NCI-H1694 treated with DMSO at 0.1 percent for 48 hours (cell line): ENCODE results near the gene CALHM3.
"Not testable (repeated sequence)": the region's sequence is repeated elsewhere in the genome, so short reads cannot be mapped to it uniquely, and the experiment has no call there.

Experiments
- DNase-seq: peaks from one replicate; lab custom pipeline; 2025; lab: John Stamatoyannopoulos, UW

CALHM3 gene

DNA sequence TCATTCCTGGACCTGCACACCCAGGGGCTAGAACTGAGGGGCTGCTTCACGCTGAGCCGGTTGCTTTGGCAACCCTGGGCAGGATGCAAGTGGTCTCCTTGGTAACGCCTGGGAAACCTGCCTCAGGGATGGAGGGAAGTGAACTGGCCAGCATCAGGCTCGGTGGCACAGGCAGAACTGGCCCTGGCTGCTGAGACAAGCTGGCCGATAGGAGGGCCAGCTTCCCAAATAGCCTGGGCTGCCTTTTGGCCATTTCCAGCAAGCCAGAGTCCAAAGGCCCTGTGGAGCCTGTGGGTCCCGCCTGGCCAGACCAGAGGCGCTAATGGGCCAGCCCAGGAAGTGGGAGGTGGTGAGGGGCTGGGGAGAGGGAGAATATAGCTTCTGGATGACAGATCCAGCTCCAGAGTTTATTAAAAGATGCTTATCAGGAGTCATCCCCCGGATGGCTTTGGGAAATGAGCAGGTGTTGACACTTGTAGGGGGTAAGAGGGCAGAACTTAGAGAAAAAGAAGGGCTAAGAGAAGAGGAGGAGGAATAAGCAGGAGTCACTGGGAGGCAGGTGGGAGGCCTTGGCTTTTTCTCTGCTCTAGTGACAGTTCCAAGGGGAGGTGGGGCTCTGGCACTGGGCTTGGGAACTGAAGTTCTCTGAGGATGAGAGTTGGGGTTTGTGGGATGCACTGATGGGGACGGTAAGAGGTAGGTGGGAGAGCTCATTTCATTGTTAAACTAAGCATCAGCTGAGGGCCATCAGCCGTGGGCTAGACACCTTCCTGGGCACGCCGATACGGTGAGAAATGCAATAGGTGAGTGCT lies 24.0 kb upstream of the CALHM3 start:
- DNase-seq, result no peak

DNA sequence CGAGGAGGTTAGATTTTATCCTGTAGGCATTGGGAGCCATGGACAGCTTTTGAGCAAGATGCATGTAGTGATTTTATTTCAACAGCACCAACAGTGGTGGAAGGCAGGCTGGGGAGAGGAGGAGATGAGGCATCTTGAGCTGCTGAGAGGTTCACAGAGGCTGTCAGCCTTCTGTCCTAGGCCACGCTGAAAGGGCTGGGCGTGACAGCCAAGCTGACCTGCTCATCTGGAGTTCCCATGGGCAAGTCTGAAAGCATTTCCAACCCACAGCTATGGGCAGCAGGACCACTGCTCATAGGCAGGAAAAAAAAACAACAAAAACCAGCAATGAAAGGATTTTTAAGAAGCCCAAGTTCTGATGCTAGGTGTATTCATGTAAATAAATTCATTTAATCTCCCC lies 22.1 kb upstream of the CALHM3 start:
- DNase-seq, result no peak

DNA sequence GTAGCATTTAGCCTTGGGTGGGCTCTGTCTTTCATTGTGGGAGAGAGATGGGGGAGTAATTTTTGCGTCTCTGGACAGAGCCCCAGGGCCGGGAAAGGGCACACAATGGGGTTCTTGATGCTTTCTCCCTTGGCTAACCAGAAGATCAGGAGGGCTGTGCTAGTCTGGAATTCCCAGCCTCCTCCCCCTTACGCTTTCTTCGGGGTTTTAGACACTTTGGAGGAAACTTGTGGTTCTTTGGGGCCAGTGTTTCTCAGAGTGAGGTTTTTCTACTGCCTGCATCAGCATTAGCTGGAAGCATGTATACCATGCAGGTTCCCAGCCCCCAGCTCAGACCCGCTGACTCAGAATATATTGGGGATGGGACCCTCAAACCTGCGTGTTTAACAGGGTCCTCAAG lies 21.4 kb upstream of the CALHM3 start:
- DNase-seq, result no peak

DNA sequence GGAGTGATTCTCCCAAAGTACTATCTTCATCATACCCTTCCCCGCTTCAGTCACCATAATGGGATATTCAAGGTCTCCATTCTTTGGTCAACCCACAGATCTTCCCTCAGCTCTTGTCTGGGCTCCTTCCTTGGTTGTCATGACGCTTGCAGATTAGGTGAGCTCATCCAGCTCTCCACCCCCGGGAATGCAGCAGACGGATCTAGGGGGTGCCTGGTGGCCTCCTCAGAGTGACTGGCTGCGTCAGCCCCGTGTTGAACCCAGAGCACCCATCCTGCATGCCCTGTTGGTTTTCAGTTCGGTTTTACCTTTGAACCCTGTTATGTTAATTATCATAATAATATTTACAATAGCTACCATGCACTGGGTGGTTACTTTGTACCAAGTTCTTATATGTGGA lies 20.8 kb upstream of the CALHM3 start:
- no peak for DNase-seq

DNA sequence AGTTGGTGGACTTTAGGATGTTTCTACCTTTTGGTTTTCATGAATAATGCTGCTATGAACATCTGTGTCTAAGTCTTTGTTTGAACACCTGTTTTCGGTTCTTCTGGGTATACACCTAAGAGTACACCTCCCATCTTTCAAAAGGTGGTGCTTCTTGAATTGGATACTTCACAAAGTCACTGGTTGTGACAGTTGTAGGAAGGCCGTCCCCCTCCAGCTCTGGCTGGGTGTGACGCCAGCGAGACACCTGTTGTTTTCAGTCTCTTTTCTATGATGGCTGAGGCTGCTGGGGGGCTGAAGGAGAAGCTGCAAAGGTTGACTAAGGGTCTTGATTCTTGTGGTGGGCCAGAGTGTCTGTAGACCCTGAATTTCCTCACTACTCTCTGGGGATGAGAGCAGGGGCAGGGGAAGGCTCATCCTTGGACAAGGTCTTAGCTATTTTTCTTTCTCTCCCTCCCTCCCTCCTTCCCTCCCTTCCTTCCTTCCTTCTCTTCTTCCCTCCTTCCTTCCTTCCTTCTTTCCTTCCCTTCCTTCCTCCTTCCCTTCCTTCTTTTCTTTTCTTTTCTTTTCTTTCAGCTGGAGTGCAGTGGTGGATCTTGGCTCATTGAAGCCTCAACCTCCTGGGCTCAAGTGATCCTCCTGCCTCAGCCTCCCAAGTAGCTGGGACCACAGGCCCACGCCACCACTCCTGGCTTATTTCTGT lies 20.0 kb upstream of the CALHM3 start:
- DNase-seq, result no peak

DNA sequence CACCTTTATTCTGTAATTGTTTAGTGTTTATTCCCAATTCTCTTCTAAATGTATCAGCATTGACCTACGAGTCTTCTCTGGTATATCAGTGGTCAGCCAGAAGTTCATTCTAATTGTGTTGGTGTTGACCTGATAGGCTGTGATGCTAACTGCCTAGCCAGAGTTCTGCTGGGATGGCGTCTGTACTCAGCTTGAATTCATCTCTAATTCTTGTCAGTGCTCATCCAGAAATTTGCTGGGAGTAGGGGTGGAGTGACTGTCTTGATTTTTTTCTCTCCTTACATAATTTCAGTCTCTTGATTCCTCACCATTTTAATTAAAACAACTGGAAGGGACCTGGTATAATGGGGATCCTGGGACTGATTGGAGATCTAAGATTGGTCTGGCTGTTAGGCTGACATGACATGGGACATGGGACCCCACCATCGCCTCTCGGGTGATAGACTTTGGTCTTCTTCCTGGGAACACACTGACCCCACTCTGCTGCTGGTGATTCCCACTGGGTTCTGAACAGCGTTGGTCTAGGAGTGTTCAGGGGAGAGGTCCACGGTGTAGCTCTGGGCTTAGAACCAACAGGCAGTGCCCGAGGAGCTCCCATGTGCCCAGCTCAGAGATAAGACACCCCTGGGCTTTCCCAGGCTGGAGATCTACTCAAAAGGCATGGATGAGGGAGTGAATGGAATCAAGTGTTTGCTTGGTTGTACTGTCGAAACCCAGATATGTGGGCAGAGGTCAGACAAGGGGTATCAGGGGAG lies 18.3 kb upstream of the CALHM3 start:
- no peak for DNase-seq

DNA sequence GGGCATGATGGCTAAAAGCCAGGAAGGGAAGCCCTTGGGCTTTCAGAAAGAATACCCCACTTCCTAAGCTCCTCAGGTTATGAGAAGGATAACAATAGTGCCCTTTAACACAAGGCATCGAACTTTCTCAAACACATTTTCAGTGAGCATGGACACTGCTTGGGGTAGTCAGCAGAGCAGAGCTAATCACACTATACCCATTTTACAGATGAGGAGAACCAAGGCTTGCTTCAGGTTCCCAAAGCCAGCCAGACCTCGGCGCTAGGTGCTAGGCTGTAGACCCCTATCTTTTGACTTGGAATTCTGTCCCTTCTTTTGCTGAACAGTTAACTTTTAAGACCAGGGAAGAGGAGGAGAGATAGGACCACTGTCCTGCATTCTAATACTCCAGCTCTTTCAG lies 16.3 kb upstream of the CALHM3 start:
- DNase-seq, result no peak

DNA sequence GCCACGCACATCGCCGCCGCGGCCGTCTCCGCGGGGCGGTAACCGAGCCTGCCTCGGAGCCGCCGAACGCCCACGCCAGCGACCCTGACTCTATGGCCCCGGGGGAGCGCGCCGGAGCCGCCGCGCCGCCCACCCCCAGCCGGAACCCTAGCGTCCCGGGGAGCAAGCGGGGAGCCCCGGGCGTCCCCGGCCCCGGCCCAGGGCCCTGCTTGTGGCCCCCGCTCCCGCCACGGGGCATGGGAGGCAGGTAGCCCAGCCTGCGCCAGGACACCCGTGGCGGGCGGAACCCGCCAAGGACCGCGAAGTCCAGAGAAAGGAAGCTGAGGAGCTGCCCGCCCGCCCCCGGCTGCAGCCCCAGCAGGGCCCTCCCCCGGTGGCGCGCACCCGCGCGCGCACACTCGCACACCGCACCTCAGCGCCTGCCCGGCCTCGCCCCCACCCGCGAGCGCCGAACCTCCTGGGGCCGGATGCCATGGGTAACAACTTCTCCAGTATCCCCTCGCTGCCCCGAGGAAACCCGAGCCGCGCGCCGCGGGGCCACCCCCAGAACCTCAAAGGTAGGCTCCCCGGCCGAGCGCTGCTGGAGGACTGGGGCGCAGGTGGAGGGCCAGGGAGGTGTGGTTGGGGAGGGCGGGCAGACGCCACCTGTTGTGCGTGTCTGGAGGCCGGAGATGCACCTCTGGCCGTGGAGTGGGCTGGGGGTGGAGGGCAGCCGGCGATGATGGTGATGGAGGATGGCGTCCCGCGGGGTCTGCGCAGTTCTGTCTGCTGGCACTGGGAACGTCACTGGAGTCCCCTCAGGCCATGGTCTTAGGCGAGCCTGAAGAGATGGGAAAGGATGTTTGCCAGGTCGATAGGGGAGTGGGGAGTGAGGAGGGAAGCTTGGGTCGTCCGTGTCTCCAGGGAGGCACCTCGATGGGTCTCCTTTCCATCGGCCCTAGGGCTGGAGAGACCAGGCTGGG lies 15.2 kb upstream of the CALHM3 start:
- DNase-seq, result no peak

DNA sequence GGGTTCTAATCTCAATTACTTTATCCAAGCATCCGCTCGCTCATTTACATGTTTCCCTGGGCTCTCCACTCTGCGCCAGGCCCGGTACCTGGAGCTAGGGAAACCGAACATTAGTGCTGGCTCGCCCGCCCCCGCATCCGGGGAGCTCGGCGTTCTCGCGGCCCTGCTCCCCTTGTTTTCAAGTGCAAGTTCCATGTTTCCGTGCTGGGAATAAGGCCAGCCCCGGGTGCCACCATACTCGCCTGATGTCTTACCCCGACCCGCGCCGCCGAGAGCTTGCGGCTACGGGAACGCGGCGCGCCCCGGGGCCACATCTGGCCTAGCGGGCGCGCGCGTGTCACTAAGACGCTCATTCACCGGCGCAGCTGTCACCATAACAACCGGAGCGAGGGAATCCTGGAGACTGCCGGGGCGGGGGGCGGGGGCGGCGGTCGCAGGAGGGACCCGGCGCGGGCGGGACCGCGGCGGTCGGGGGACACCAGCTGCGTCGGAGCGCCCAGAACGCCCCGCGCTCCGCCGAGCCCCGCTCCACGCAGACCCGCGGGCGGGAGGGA lies 14.4 kb upstream of the CALHM3 start, which contains the start of gene NEURL1:
TSS of gene NEURL1 (plus strand) at position 344 of the 554 bp plus-strand sequence. CDS start 683 bp downstream, outside the sequence.
- no peak for DNase-seq

DNA sequence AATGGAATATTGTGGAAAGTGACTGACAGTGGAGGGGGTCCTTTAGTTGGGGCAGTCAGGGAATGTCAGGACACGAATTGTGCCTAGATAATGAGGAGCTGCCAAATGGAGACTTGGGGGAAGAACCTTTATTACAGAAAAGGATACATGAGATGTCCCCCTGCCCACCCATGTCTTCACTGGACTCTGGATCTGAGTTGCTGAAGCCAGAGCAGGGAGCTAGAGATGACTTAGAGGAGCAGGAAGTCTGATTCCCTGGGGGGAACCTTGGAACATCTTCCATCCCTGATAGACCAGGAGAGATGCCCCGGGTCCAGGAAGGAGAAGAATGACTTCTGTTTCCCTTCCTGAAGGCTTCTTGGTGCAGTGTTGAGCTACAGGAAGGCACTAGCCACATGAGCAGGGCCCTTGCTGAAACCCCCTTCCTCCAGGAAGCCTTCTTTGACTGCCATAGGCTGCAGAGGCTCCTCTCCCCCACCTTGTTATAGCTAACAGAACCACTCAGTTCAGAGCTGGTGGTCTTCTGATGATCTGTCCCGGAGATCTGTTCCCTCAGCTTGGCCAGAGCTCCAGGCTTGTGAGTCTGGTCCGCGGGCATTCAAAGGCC lies 13.7 kb upstream of the CALHM3 start:
- DNase-seq, result no peak

DNA sequence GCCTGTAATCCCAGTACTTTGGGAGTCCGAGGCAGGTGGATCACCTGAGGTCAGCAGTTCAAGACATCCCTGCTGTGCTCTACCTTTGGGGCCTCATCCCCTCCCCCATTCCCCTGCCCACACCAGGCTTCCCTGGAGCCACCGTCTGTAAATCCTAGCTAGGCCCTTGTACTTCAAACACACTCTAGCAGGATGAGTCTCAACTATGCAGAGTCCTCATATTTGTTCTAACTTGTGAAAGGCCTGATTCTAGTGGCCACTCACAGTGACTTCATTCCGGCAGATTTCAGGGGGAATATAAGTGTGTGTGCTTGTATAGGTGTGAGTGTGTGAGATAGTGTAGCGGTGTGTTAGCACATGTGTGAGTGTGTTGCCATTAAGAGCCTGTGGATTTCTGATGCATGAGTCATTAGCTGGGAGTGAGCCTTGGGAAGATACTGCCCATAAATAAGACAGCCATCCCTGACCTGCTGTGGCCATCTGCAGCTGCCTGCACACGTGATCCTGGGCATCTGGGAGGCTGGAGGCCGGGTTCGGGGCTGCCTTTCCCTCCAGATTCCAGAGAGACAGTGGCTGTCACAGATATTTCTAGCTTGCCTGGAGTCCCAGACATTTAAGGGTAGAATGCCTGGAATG lies 12.8 kb upstream of the CALHM3 start:
- DNase-seq, result no peak

DNA sequence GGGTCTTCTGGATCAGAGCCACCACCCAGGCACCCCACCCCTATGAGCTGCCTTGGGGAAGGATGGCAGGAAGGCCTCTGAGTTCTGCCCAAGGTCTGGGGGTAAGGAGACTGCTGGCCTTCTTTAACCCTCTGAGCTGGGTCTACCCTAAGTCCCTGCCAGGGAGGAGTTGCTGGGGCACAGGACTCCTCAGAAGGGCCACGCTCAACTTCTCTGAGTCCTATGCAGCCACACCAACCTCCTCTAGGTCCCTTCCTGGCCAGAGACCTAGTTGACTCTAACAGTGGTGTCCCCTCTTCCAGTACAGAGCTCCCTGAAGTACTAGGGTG lies 11.9 kb upstream of the CALHM3 start:
- DNase-seq, result no peak

DNA sequence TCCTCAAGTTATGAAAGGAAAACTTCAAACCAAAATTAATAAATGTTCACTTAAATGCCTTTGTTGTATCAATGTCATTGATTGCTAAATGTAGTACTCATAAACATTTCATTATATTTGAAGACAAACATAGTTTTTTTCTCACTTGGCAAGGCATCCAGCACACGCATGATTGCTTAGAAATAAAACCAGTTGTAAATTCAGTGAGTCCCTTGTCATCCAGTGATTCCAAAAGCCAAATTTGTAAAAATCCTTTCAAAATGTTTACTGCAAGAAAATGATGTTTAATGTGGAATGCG lies 8.3 kb upstream of the CALHM3 start:
- no peak for DNase-seq

DNA sequence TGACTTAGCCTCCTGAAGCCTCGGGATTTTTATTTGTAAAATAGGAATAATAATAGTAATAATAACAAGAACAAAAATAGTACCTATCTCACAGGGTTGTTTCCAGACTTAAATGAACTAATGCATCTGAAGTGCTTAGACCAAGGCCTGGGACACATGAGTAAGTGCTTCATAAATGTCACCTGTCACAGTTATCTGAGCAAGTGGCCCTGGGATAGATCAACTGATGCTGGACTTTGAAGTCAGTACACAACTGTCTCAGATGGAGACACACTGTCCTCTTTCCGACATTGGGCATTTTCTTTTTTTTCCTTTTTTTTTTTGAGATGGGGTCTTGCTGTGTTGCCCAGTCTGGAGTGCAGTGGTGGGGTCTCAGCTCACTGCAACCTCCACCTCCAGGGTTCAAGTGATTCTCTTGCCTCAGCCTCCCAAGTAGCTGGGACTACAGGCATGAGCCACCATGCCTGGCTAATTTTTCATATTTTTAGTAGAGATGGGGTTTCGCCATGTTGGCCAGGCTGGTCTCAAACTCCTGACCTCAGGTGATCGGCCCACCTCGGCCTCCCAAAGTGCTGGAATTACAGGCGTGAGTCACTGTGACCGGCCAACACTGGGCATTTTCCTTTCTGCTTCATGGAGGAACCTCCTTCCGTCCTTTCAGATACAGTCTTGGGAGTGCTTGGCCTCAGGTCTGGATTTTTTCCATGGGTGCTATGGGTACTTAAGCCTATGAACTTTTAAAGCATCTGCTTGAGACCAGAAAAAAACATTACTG lies 7.8 kb upstream of the CALHM3 start:
- DNase-seq, result not testable (repeated sequence)

DNA sequence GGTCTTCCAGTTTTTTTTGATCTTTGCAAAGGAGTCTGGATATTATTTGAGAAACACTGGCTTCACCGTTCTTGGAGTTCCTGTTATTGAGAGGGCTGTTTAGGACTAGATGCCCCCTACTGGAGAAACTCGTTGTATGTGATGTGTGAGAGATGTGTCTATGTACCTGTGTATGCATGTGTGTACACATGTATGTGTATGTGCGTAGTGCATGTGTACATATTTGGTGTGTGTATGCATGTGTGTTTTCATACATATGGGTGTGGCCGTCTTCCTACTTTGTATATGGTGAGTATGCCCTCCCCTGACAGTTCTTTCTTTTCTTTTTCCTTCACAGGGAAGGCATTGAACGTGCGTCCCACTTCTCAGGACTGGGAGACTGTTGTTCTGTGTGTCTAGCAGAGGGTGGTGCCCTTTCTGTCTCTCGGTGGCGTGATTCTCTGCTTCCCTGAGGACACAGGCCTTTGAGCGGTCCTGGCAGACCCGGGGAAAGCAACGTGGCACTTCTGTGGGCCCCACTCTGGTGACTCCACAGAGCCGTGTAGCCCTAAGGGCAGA lies 3.0 kb upstream of the CALHM3 start:
- peak; percentile 73 for DNase-seq

DNA sequence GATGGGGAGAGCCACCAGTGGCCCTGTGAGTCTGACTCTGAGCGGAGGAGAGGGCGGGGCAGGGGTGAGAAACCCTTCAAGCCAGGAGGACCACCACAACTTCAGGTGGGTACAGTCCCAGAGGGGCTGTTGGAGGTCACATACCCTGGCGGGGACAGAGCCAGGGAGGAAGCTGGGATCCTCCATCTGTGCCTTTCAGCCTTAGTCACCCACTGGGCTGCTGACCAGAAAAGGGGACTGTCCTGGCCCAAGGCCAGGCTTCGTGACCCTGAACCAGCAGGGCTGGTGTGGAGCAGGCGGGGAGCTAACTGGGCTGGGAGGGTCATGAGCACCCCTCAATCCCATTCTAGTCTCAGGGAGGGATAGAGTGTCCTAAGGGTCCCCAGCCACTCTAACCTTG lies 1.5 kb upstream of the CALHM3 start:
- no peak for DNase-seq

DNA sequence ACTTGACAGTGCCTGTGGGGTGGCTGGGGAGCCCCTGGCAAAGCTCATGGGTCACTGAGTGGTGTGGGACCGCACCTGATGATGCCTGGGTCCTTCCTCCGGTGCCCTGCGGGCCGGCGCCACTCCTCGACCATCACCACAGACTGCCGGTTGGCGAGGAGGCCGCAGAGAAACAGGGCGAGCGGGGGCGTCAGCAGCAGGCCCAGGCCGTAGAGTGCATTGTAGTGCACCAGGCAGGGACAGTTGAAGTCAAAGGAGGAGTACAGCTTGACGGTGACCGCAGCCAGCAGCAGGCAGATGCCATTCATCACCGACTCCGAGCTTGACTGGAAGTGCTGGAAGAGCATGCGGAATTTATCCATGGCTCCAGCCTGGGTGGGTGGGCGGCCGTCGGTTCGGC lies 369 bp downstream of the CALHM3 start:
- no peak for DNase-seq

DNA sequence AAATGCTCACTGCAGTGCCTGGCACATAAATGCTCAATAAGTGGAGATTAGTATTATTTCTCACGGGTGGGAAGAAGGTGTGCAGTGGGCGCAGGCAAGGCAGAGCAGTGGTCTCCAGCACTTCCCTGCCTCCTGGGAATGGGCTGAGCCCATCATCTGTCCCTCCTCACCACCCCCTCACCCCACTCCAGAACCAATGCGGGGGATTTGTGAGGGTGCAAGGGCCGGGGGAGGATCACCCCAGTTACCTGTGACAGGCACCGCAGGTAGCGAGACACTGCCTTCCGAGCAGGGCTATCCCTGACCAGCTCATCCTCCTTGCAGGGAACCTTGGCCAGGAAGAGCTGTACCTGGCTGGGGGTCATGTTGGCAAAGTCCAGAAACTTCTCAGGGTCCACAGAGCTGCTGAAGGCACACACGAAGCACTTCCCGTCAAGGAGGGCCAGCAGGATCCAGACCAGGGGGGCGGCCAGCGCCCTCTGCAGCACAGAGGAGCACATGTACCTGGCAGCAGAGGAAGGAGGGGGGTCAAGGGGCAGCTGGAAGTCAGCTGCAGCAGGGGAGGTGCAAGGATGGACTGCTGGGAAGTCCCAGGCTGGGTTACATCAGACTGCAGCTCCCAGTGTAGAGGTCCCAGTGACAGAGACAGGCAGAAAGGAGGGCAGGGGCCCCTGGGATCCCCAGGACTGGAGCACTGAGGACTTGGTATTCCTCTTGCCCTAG lies 2.8 kb downstream of the CALHM3 start:
- DNase-seq, result no peak

DNA sequence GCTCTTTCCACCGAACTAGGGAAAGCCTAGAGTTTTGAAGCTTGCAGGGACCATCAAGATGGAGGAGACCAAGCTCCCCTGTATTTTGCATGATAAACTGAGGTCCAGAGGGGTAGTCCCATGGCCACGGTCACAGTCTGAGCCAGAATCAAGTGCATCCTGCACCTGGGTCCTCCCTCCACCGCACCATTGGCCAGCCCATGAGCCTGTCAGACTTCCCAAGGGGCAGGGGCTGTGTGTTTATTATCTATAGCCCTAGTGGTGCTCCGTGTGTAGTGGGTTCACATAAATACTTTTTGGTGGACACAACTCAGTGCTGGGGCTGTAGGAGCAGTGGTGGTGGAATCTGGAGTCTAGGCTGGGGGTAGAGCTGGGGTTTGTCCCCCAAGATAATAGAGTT lies 3.6 kb downstream of the CALHM3 start:
- no peak for DNase-seq
